ENCODE measurements around the gene TRAF5. TPM values are rescaled to one million over a fixed set of nuclear protein-coding genes. Genes with fewer than 3 reads are reported as not detected.

Gene TRAF5
- total RNA-seq, 1 experiment from 2014 or later = 15.2 TPM

- no TSS peak for BruUV-seq (replicated peaks)
- CTCF ChIA-PET = interaction anchor here (1.2 kb wide), 1 partner anchor 13 kb away, joined by 3 read pairs; no protein-coding TSS in a partner anchor
- TF ChIP-seq CTCF (IDR thresholded peaks at IDR 0.05; ENCODE audit: unreplicated experiment) = no peak
- intact Hi-C loops (cut with micrococcal nuclease; ENCODE audit: unreplicated experiment) = no loop called here
- DNase-seq = no peak
- Mint-ChIP-seq H3K4me1 (ENCODE audit: low read depth, unreplicated experiment) (peaks cover 8% of the 10 kb centered on the region), H3K27ac (ENCODE audit: unreplicated experiment) (no peak overlapping the region), H3K27me3 (ENCODE audit: unreplicated experiment) (no peaks in the 10 kb centered on the region), H3K36me3 (ENCODE audit: insufficient read depth, unreplicated experiment) (no peaks in the 10 kb centered on the region), H3K4me3 (ENCODE audit: low read depth, unreplicated experiment) (no peak overlapping the region), H3K9me3 (ENCODE audit: low read depth, unreplicated experiment) (no peaks in the 10 kb centered on the region)
Measured at GRCh38 chr1:211341999-211342398, 15.4 kb downstream of the TRAF5 start.

- H3K27me3 Mint-ChIP-seq (ENCODE audit: unreplicated experiment) = no peaks in the 10 kb centered on the region
- CTCF ChIA-PET = no interaction called here
- no peak overlapping the region for H3K27ac Mint-ChIP-seq (ENCODE audit: unreplicated experiment)
- no peak overlapping the region for H3K4me3 Mint-ChIP-seq (ENCODE audit: low read depth, unreplicated experiment)
- H3K9me3 Mint-ChIP-seq (ENCODE audit: low read depth, unreplicated experiment) = no peaks in the 10 kb centered on the region
- no TSS peak for BruUV-seq (replicated peaks)
- intact Hi-C loops (cut with micrococcal nuclease; ENCODE audit: unreplicated experiment) = no loop called here
- no peak for DNase-seq
- H3K4me1 Mint-ChIP-seq (ENCODE audit: low read depth, unreplicated experiment) = peaks cover 10% of the 10 kb centered on the region
- no peak for TF ChIP-seq CTCF (IDR thresholded peaks at IDR 0.05; ENCODE audit: unreplicated experiment)
- no peaks in the 10 kb centered on the region for H3K36me3 Mint-ChIP-seq (ENCODE audit: insufficient read depth, unreplicated experiment)
Measured at GRCh38 chr1:211343607-211344006, 17.0 kb downstream of the TRAF5 start.

GRCh38 chr1:211344152-211344618 lies 17.6 kb downstream of the TRAF5 start:
- Mint-ChIP-seq H3K27ac (ENCODE audit: unreplicated experiment) (no peak overlapping the region), H3K4me1 (ENCODE audit: low read depth, unreplicated experiment) (peaks cover 16% of the 10 kb centered on the region), H3K36me3 (ENCODE audit: insufficient read depth, unreplicated experiment) (no peaks in the 10 kb centered on the region), H3K9me3 (ENCODE audit: low read depth, unreplicated experiment) (no peaks in the 10 kb centered on the region), H3K27me3 (ENCODE audit: unreplicated experiment) (no peaks in the 10 kb centered on the region), H3K4me3 (ENCODE audit: low read depth, unreplicated experiment) (no peak overlapping the region)
- DNase-seq = no peak
- intact Hi-C loops (cut with micrococcal nuclease; ENCODE audit: unreplicated experiment) = no loop called here
- CTCF ChIA-PET = no interaction called here
- no peak for TF ChIP-seq CTCF (IDR thresholded peaks at IDR 0.05; ENCODE audit: unreplicated experiment)
- no TSS peak for BruUV-seq (replicated peaks)

- CTCF ChIA-PET = no interaction called here
- Mint-ChIP-seq H3K27me3 (ENCODE audit: unreplicated experiment) (no peaks in the 10 kb centered on the region), H3K27ac (ENCODE audit: unreplicated experiment) (no peak overlapping the region), H3K9me3 (ENCODE audit: low read depth, unreplicated experiment) (no peaks in the 10 kb centered on the region), H3K4me1 (ENCODE audit: low read depth, unreplicated experiment) (peaks cover 26% of the 10 kb centered on the region), H3K4me3 (ENCODE audit: low read depth, unreplicated experiment) (no peak overlapping the region), H3K36me3 (ENCODE audit: insufficient read depth, unreplicated experiment) (no peaks in the 10 kb centered on the region)
- intact Hi-C loops (cut with micrococcal nuclease; ENCODE audit: unreplicated experiment) = no loop called here
- no peak for TF ChIP-seq CTCF (IDR thresholded peaks at IDR 0.05; ENCODE audit: unreplicated experiment)
- no peak for DNase-seq
- BruUV-seq (replicated peaks) = no TSS peak
Measured at GRCh38 chr1:211345719-211346118, 19.1 kb downstream of the TRAF5 start.

Measured in Calu3 (cell line).